ENCODE measurements around the gene SYCP2. TPM values are rescaled to one million over a fixed set of nuclear protein-coding genes. Genes with fewer than 3 reads are reported as not detected.
"Not testable (repeated sequence)": the region's sequence is repeated elsewhere in the genome, so short reads cannot be mapped to it uniquely, and the experiment has no call there.

Gene SYCP2
- total RNA-seq, 1 experiment from 2014 or later, result 1.8 TPM

- no peaks in the 10 kb centered on the region for H4K20me1 ChIP-seq (ENCODE audit: low read length)
- no peaks in the 10 kb centered on the region for H3F3A ChIP-seq (ENCODE audit: low read length, unreplicated experiment)
- H3K36me3 ChIP-seq (ENCODE audit: low read depth, low read length), result no peaks in the 10 kb centered on the region
- no peaks in the 10 kb centered on the region for H3K4me1 ChIP-seq (ENCODE audit: insufficient read depth, low read length)
- H3K9me2 ChIP-seq (replicated peaks; ENCODE audit: low read length), result no peaks in the 10 kb centered on the region
- H3K4me3 ChIP-seq (ENCODE audit: low read length), result no peak overlapping the region
- H3K9me3 ChIP-seq (ENCODE audit: low read length), result no peaks in the 10 kb centered on the region
- TF ChIP-seq EZH2 (IDR thresholded peaks at IDR 0.05; ENCODE audit: low read length, unreplicated experiment), result no peak
- TF ChIP-seq, protein P1, sequence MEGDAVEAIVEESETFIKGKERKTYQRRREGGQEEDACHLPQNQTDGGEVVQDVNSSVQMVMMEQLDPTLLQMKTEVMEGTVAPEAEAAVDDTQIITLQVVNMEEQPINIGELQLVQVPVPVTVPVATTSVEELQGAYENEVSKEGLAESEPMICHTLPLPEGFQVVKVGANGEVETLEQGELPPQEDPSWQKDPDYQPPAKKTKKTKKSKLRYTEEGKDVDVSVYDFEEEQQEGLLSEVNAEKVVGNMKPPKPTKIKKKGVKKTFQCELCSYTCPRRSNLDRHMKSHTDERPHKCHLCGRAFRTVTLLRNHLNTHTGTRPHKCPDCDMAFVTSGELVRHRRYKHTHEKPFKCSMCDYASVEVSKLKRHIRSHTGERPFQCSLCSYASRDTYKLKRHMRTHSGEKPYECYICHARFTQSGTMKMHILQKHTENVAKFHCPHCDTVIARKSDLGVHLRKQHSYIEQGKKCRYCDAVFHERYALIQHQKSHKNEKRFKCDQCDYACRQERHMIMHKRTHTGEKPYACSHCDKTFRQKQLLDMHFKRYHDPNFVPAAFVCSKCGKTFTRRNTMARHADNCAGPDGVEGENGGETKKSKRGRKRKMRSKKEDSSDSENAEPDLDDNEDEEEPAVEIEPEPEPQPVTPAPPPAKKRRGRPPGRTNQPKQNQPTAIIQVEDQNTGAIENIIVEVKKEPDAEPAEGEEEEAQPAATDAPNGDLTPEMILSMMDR (conservative IDR thresholded peaks at IDR 0.05; ENCODE audit: low read depth, low read length), result no peak
- TF ChIP-seq EZH2phosphoT487 (IDR thresholded peaks at IDR 0.05; ENCODE audit: borderline replicate concordance, low read length), result no peak
- DNase-seq (no peak), ATAC-seq (no peak)
- ChIA-PET CTCF (no interaction called here), POLR2A (ENCODE audit: unreplicated experiment) (no interaction called here)
- no peak overlapping the region for H3K27ac ChIP-seq (ENCODE audit: low read length)
- no peaks in the 10 kb centered on the region for H3K27me3 ChIP-seq (ENCODE audit: low read length)
- BruUV-seq (replicated peaks), result no TSS peak
- H3K4me2 ChIP-seq (ENCODE audit: low read length), result no peak overlapping the region
- H2AFZ ChIP-seq (ENCODE audit: low read length), result no peak overlapping the region
- intact Hi-C loops (cut with micrococcal nuclease), result no loop called here
- no peaks in the 10 kb centered on the region for H3K79me2 ChIP-seq (ENCODE audit: low read length)
- H3K9ac ChIP-seq (ENCODE audit: low read length), result no peak overlapping the region
Observed at GRCh38 chr20:59858425-59858824, 75.0 kb downstream of the SYCP2 start.

DNA sequence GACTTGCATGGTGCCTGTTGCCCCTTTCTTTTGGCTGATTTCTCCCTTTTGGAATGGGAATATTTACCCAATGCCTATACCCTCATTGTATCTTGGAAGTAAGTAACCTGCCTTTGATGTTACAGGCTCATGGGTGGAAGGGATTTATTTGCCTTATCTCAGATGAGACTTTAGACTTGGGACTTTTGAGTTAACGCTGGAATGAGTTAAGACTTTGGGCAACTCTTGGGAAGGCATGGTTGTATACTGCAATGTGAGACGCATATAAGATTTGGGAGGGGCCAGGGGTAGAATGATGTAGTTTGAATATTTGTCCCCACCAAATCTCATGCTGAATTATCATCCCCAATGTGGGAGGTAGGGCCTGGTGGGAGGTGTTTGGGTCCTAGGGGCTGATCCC is 75.5 kb downstream of the SYCP2 start:
- no peak overlapping the region for H3K4me3 ChIP-seq (ENCODE audit: low read length)
- H3K27ac ChIP-seq (ENCODE audit: low read length), result no peak overlapping the region
- no peaks in the 10 kb centered on the region for H3K4me1 ChIP-seq (ENCODE audit: insufficient read depth, low read length)
- no peaks in the 10 kb centered on the region for H3K36me3 ChIP-seq (ENCODE audit: low read depth, low read length)
- no peaks in the 10 kb centered on the region for H3F3A ChIP-seq (ENCODE audit: low read length, unreplicated experiment)
- H4K20me1 ChIP-seq (ENCODE audit: low read length), result no peaks in the 10 kb centered on the region
- intact Hi-C loops (cut with micrococcal nuclease), result no loop called here
- H3K27me3 ChIP-seq (ENCODE audit: low read length), result no peaks in the 10 kb centered on the region
- TF ChIP-seq, protein P1 (conservative IDR thresholded peaks at IDR 0.05; ENCODE audit: low read depth, low read length), result no peak
- TF ChIP-seq EZH2phosphoT487 (IDR thresholded peaks at IDR 0.05; ENCODE audit: borderline replicate concordance, low read length) (no peak), EZH2 (IDR thresholded peaks at IDR 0.05; ENCODE audit: low read length, unreplicated experiment) (no peak)
- H3K79me2 ChIP-seq (ENCODE audit: low read length), result no peaks in the 10 kb centered on the region
- CTCF ChIA-PET, result no interaction called here
- no peak for DNase-seq
- no peaks in the 10 kb centered on the region for H3K9me2 ChIP-seq (replicated peaks; ENCODE audit: low read length)
- H3K9me3 ChIP-seq (ENCODE audit: low read length), result no peaks in the 10 kb centered on the region
- no TSS peak for BruUV-seq (replicated peaks)
- no peak overlapping the region for H3K9ac ChIP-seq (ENCODE audit: low read length)
- no peak overlapping the region for H3K4me2 ChIP-seq (ENCODE audit: low read length)
- ATAC-seq, result no peak
- POLR2A ChIA-PET (ENCODE audit: unreplicated experiment), result interaction anchor here (0.7 kb wide), 1 partner anchor 934 kb away, joined by 3 read pairs; no protein-coding TSS in a partner anchor
- no peak overlapping the region for H2AFZ ChIP-seq (ENCODE audit: low read length)

- H3K9me2 ChIP-seq (replicated peaks; ENCODE audit: low read length); H4K20me1 ChIP-seq (ENCODE audit: low read length); H3F3A ChIP-seq (ENCODE audit: low read length, unreplicated experiment); H3K79me2 ChIP-seq (ENCODE audit: low read length); H2AFZ ChIP-seq (ENCODE audit: low read length); H3K4me2 ChIP-seq (ENCODE audit: low read length); intact Hi-C loops (cut with micrococcal nuclease); H3K9ac ChIP-seq (ENCODE audit: low read length); H3K36me3 ChIP-seq (ENCODE audit: low read depth, low read length); H3K9me3 ChIP-seq (ENCODE audit: low read length); BruUV-seq (replicated peaks); H3K27ac ChIP-seq (ENCODE audit: low read length); CTCF ChIA-PET; H3K4me1 ChIP-seq (ENCODE audit: insufficient read depth, low read length); POLR2A ChIA-PET (ENCODE audit: unreplicated experiment); DNase-seq; H3K4me3 ChIP-seq (ENCODE audit: low read length); H3K27me3 ChIP-seq (ENCODE audit: low read length); ATAC-seq: not testable (repeated sequence)
Observed at GRCh38 chr20:59856941-59857340, 76.5 kb downstream of the SYCP2 start.

DNA sequence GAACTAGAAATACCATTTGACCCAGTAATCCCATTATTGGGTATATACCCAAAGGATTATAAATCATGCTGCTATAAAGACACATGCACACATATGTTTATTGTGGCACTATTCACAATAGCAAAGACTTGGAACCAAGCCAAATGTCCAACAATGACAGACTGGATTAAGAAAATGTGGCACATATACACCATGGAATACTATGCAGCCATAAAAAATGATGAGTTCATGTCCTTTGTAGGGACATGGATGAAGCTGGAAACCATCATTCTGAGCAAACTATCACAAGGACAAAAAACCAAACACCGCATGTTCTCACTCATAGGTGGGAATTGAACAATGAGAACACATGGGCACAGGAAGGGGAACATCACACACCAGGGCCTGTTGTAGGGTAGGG is 76.9 kb downstream of the SYCP2 start:
- DNase-seq; H4K20me1 ChIP-seq (ENCODE audit: low read length); H3F3A ChIP-seq (ENCODE audit: low read length, unreplicated experiment); H3K4me1 ChIP-seq (ENCODE audit: insufficient read depth, low read length); intact Hi-C loops (cut with micrococcal nuclease); H2AFZ ChIP-seq (ENCODE audit: low read length); H3K4me3 ChIP-seq (ENCODE audit: low read length); H3K9ac ChIP-seq (ENCODE audit: low read length); BruUV-seq (replicated peaks); H3K9me2 ChIP-seq (replicated peaks; ENCODE audit: low read length); CTCF ChIA-PET; H3K27ac ChIP-seq (ENCODE audit: low read length); ATAC-seq; H3K36me3 ChIP-seq (ENCODE audit: low read depth, low read length); H3K27me3 ChIP-seq (ENCODE audit: low read length); H3K4me2 ChIP-seq (ENCODE audit: low read length); POLR2A ChIA-PET (ENCODE audit: unreplicated experiment); H3K79me2 ChIP-seq (ENCODE audit: low read length); H3K9me3 ChIP-seq (ENCODE audit: low read length): not testable (repeated sequence)

Data from PC-3 (cell line).